Kidney epithelial cell (primary cell): ENCODE data around the gene TAF1. TPM values are rescaled to one million over a fixed set of nuclear protein-coding genes. Genes with fewer than 3 reads are reported as not detected.
"Not testable (repeated sequence)": the region's sequence is repeated elsewhere in the genome, so short reads cannot be mapped to it uniquely, and the experiment has no call there.

Source experiments
- DNase-seq: peaks from one replicate; pipeline ENCODE4 v3.0.0-alpha.2; 2010; ENCODE audit warnings: low read depth
- H3K27me3 ChIP-seq: 2 replicates; pipeline ENCODE4 v1.6.0; 2011; ENCODE audit warnings: low read length; ENCODE audit not compliant: control insufficient read depth, insufficient read depth
- H3K36me3 ChIP-seq: 2 replicates; pipeline ENCODE4 v1.5.1; 2011; ENCODE audit warnings: low read length; ENCODE audit not compliant: control insufficient read depth, insufficient read depth
- H3K4me3 ChIP-seq: 2 replicates; pipeline ENCODE4 v1.5.1; 2011; ENCODE audit warnings: low read depth, mild to moderate bottlenecking, control low read depth, low read length
- CTCF ChIP-seq: IDR thresholded peaks from 2 replicates; pipeline ENCODE4 v1.5.1; 2011; ENCODE audit warnings: mild to moderate bottlenecking, moderate library complexity, low read length, control low read depth, inconsistent platforms; ENCODE audit not compliant: insufficient read depth, poor library complexity, severe bottlenecking
- total RNA-seq: library from RNA; depleted of rRNA; stranded (reverse); fragments of >200 nt; gene quantifications from 2 replicates; pipeline ENCODE4 v1.2.3, GENCODE V29; 2015

The TAF1 gene
- total RNA-seq, 1 donor from 2014 or later = 19.9 TPM

- no peaks in the 10 kb centered on the region for H3K27me3 ChIP-seq
- no peak overlapping the region for H3K4me3 ChIP-seq
- H3K36me3 ChIP-seq = no peaks in the 10 kb centered on the region
- no peak for TF ChIP-seq CTCF
- no peak for DNase-seq
Measured at GRCh38 chrX:71496476-71496875, 130.3 kb downstream of the TAF1 start.

GRCh38 chrX:71502080-71502479 is 135.9 kb downstream of the TAF1 start:
- H3K4me3 ChIP-seq, H3K36me3 ChIP-seq: not testable (repeated sequence)

GRCh38 chrX:71504346-71504745 is 138.2 kb downstream of the TAF1 start:
- Histone ChIP-seq H3K4me3 (no peak overlapping the region), H3K27me3 (no peaks in the 10 kb centered on the region), H3K36me3 (no peaks in the 10 kb centered on the region)
- no peak for TF ChIP-seq CTCF
- DNase-seq = no peak

More at GRCh38 chrX:71502080-71502479, 135.9 kb downstream of the TAF1 start:
- not testable (repeated sequence) for DNase-seq, H3K27me3 ChIP-seq

GRCh38 chrX:71509289-71509688 is 143.1 kb downstream of the TAF1 start:
- Histone ChIP-seq H3K4me3 (no peak overlapping the region), H3K27me3 (no peaks in the 10 kb centered on the region), H3K36me3 (no peaks in the 10 kb centered on the region)
- TF ChIP-seq CTCF = no peak
- DNase-seq = no peak

- no peak overlapping the region for H3K4me3 ChIP-seq
Measured at GRCh38 chrX:71510161-71510560, 144.0 kb downstream of the TAF1 start.

GRCh38 chrX:71513731-71514130 is 147.6 kb downstream of the TAF1 start:
- not testable (repeated sequence) for H3K36me3 ChIP-seq, DNase-seq, H3K27me3 ChIP-seq, H3K4me3 ChIP-seq

More at GRCh38 chrX:71510161-71510560, 144.0 kb downstream of the TAF1 start:
- DNase-seq = no peak
- Histone ChIP-seq H3K36me3 (no peaks in the 10 kb centered on the region), H3K27me3 (no peaks in the 10 kb centered on the region)
- no peak for TF ChIP-seq CTCF

- no peak for DNase-seq
- Histone ChIP-seq H3K4me3 (no peak overlapping the region), H3K36me3 (no peaks in the 10 kb centered on the region), H3K27me3 (no peaks in the 10 kb centered on the region)
- no peak for TF ChIP-seq CTCF
Measured at GRCh38 chrX:71514367-71515037, 148.3 kb downstream of the TAF1 start.
